Cardiac muscle cell (in vitro differentiated cells and primary cell): Measurements from ENCODE around the gene CACNA1C. TPM values are rescaled to one million over a fixed set of nuclear protein-coding genes. Genes with fewer than 3 reads are reported as not detected.

Experiments
- DNase-seq, 2 donors: peaks; one replicate each; pipeline versions ENCODE4 v3.0.0 to v3.0.0-alpha.2; 2010 to 2017; ENCODE audit warnings: low read depth in 1 of 2, low spot score in 1 of 2
- H3K27ac ChIP-seq: fragments of 200-600 bp; sonication (generic); 2 replicates; pipeline ENCODE4 v1.5.1; 2016
- H3K27me3 ChIP-seq: fragments of 200-600 bp; sonication (generic); 2 replicates; pipeline ENCODE4 v1.6.0; 2016; ENCODE audit warnings: control low read depth
- H3K36me3 ChIP-seq: fragments of 200-600 bp; sonication (generic); 2 replicates; pipeline ENCODE4 v1.5.1; 2016; ENCODE audit warnings: control low read depth
- H3K4me1 ChIP-seq: fragments of 200-600 bp; sonication (generic); 2 replicates; pipeline ENCODE4 v1.8.1; 2017; ENCODE audit warnings: low read depth, mild to moderate bottlenecking, mixed run types
- H3K4me3 ChIP-seq: fragments of 200-600 bp; sonication (generic); 2 replicates; pipeline ENCODE4 v1.5.1; 2016; ENCODE audit warnings: mild to moderate bottlenecking
- H3K9me3 ChIP-seq: fragments of 200-600 bp; sonication (generic); 2 replicates; pipeline ENCODE4 v1.5.1; 2017; ENCODE audit warnings: low read depth, mild to moderate bottlenecking, control low read depth
- CTCF ChIP-seq: IDR thresholded peaks from 2 replicates; pipeline ENCODE4 v1.5.1; 2012; ENCODE audit warnings: low read depth, mild to moderate bottlenecking, low read length
- polyA plus RNA-seq: library from polyadenylated mRNA; unstranded; fragments of >200 nt; fragmentation: Nextera tagmentation; extraction: Ambion mirVana; gene quantifications from 2 replicates; pipeline ENCODE4 v1.2.1, GENCODE V29; 2016
- total RNA-seq: library from RNA; depleted of rRNA; stranded (reverse); fragments of >200 nt; gene quantifications from 2 replicates; pipeline ENCODE4 v1.2.3, GENCODE V29; 2016

Gene CACNA1C
- total and polyA plus RNA-seq, 2 experiments from 2014 or later, result 40.8 to 77.8 TPM

- H3K9me3 ChIP-seq, result no peaks in the 10 kb centered on the region
Observed at GRCh38 chr12:2039034-2039433, 13.8 kb upstream of the CACNA1C start.

GRCh38 chr12:2043054-2043453, 9.7 kb upstream of the CACNA1C start:
- no peaks in the 10 kb centered on the region for H3K4me1 ChIP-seq
- TF ChIP-seq CTCF, result no peak
- H3K27ac ChIP-seq, result no peak overlapping the region
- H3K9me3 ChIP-seq, result no peaks in the 10 kb centered on the region
- H3K36me3 ChIP-seq, result no peaks in the 10 kb centered on the region
- no peaks in the 10 kb centered on the region for H3K27me3 ChIP-seq
- no peak overlapping the region for H3K4me3 ChIP-seq
- no peak for DNase-seq

More at GRCh38 chr12:2039034-2039433, 13.8 kb upstream of the CACNA1C start:
- peaks cover 1% of the 10 kb centered on the region for H3K27me3 ChIP-seq
- no peak for DNase-seq
- no peaks in the 10 kb centered on the region for H3K36me3 ChIP-seq
- no peaks in the 10 kb centered on the region for H3K4me1 ChIP-seq
- no peak overlapping the region for H3K4me3 ChIP-seq
- H3K27ac ChIP-seq, result no peak overlapping the region
- TF ChIP-seq CTCF, result no peak

GRCh38 chr12:2044165-2044564, 8.6 kb upstream of the CACNA1C start:
- Histone ChIP-seq H3K27ac (no peak overlapping the region), H3K4me1 (no peaks in the 10 kb centered on the region), H3K4me3 (no peak overlapping the region), H3K9me3 (no peaks in the 10 kb centered on the region), H3K36me3 (no peaks in the 10 kb centered on the region), H3K27me3 (no peaks in the 10 kb centered on the region)
- no peak for DNase-seq
- no peak for TF ChIP-seq CTCF

- TF ChIP-seq CTCF, result no peak
- DNase-seq, result no peak
- H3K27me3 ChIP-seq, result no peaks in the 10 kb centered on the region
- H3K36me3 ChIP-seq, result no peaks in the 10 kb centered on the region
- no peak overlapping the region for H3K4me3 ChIP-seq
- no peak overlapping the region for H3K27ac ChIP-seq
- no peaks in the 10 kb centered on the region for H3K9me3 ChIP-seq
- no peaks in the 10 kb centered on the region for H3K4me1 ChIP-seq
Observed at GRCh38 chr12:2046957-2047356, 5.8 kb upstream of the CACNA1C start.

GRCh38 chr12:2047752-2048151, 5.0 kb upstream of the CACNA1C start:
- no peak overlapping the region for H3K4me3 ChIP-seq
- no peaks in the 10 kb centered on the region for H3K4me1 ChIP-seq
- DNase-seq, result no peak
- no peak for TF ChIP-seq CTCF
- no peaks in the 10 kb centered on the region for H3K36me3 ChIP-seq
- H3K27me3 ChIP-seq, result no peaks in the 10 kb centered on the region
- no peak overlapping the region for H3K27ac ChIP-seq
- H3K9me3 ChIP-seq, result no peaks in the 10 kb centered on the region
